Right hindlimb (tissue), 1 donor: ENCODE results near the gene IL17RC.
"Not testable (repeated sequence)": the region's sequence is repeated elsewhere in the genome, so short reads cannot be mapped to it uniquely, and the experiment has no call there.

ENCODE experiments used
- DNase-seq: peaks from one replicate; pipeline ENCODE4 v3.0.0-alpha.2; 2018

The IL17RC gene

DNA sequence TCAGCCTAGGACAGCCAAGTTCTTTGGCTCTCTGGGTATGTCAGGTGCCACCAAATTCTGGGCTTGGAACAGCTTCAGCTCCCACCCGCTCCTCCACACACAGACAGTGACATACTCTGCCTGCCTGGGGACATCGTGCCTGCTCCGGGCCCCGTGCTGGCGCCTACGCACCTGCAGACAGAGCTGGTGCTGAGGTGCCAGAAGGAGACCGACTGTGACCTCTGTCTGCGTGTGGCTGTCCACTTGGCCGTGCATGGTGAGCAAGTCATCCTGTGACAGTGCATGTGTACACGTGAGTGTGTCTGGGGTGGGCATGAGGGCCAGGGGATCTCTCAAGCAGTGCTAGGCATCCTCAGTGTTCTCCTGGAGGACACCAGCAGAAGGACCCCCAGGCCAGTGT is 922 bp downstream of the IL17RC start:
- no peak for DNase-seq

DNA sequence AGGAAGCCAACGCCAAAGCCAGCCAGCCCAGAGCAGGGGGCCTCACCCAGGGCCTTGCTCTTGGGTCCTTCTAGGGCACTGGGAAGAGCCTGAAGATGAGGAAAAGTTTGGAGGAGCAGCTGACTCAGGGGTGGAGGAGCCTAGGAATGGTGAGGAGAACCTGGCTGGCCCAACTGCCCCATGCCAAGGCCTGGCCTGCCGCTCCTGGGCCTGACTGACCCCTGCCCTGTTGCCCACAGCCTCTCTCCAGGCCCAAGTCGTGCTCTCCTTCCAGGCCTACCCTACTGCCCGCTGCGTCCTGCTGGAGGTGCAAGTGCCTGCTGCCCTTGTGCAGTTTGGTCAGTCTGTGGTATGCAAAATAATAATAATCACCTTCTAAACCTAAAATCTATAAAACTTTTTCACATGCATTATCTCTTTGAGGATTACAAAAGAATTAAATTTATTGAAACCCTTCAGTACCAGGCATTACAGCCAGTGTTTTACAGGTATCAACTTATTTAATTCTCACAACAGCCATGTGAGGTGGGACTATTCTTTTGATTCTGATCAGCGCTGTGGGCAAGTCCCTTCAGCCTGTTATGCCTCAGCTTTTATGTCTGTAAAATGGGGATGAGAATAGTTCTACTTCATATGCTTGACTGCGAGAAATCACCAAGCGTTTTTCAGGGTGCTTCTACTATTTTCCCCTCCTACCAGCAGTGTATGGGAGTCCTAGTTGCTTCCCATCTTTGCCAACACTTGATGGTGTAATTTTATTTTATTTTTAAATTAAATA is 1.6 kb downstream of the IL17RC start:
- no peak for DNase-seq

DNA sequence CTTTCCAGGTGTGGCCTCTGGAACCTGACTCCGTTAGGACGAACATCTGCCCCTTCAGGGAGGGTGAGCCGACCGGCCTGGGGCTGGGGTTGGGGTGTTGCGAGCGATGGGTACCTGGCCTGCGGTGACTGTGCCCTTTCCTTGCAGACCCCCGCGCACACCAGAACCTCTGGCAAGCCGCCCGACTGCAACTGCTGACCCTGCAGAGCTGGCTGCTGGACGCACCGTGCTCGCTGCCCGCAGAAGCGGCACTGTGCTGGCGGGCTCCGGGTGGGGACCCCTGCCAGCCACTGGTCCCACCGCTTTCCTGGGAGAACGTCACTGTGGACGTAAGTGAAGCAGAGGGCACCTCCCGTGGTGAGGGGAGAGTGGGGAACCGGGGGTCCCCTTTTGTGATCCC is 11.3 kb downstream of the IL17RC start:
- DNase-seq: no peak

DNA sequence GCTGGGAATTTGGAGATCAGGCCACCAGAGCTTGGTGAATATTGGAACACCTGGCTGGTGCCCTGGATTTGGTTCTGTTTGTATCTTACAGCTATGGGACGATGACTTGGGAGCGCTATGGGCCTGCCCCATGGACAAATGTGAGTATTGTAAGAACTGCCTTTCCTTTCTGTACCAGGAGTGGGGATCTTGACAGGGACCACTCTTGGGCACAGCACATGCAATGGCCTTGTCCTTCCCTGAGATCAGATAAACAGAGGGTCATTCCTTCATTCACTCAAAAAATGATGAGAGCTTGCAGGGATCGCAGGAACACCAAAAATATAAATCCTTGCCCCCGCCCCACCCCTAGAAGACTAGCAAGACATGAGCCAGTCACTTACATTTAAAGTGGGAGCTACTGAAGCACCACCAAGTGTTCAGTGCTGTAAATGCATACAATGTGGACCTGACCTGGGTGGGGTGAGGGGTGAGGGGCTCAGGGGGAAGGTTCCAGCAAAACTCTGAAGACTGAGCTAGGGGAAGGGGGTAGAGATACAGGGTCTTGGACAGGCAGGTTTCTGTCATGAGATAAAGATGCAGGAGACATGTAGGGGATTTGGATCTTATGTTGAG is 14.0 kb downstream of the IL17RC start:
- no peak for DNase-seq

DNA sequence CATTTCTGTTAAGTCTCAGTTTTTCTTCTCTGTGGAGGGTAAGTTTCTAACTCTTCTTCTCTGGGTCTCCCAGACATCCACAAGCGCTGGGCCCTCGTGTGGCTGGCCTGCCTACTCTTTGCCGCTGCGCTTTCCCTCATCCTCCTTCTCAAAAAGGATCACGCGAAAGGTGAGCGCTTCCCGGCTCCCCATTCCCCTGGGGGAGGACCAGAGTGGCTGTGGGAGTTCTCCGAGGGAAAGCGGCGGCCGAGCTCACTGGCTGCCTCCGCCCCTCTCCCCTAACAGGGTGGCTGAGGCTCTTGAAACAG is 15.6 kb downstream of the IL17RC start:
- no peak for DNase-seq

DNA sequence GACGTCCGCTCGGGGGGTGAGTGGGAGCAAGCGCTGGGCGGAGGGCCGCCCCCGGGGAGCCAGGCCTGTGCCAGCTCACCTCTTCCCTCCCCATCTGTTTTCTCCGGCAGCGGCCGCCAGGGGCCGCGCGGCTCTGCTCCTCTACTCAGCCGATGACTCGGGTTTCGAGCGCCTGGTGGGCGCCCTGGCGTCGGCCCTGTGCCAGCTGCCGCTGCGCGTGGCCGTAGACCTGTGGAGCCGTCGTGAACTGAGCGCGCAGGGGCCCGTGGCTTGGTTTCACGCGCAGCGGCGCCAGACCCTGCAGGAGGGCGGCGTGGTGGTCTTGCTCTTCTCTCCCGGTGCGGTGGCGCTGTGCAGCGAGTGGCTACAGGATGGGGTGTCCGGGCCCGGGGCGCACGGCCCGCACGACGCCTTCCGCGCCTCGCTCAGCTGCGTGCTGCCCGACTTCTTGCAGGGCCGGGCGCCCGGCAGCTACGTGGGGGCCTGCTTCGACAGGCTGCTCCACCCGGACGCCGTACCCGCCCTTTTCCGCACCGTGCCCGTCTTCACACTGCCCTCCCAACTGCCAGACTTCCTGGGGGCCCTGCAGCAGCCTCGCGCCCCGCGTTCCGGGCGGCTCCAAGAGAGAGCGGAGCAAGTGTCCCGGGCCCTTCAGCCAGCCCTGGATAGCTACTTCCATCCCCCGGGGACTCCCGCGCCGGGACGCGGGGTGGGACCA is 16.1 kb downstream of the IL17RC start:
- peak; percentile 87 for DNase-seq

DNA sequence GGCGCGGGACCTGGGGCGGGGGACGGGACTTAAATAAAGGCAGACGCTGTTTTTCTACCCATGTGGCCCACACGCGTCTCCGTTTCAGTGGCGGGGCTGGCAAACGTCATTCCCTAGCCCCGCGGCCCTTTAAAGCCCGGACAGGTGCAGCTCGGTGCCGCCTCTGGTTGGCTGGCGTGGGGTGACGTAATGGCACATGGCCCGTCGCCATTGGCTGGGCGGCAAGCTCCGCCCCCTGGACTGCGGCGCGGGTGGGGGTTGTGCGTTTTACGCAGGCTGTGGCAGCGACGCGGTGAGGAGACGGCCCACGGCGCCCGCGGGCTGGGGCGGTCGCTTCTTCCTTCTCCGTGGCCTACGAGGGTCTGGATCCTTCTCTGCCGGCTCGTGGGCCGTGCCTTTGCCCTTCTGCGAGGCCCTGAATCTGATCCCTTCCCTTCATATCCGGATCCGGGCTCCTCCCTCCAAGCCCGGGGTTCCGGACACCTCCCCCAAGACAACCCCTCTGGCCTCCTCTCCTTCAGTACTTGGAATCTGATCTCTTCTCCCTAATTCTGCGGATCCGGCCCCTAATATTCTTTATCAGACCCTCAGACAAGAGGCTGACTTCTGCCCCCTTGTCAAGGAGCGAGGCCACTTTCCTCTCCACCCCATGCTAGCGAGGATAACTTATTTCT is 16.8 kb downstream of the IL17RC start, which contains the start of gene CRELD1:
CRELD1 (plus strand) TSS at position 274 of the 674 bp plus-strand sequence. CDS start 605 bp downstream, outside the sequence.
- peak; percentile 97 for DNase-seq

DNA sequence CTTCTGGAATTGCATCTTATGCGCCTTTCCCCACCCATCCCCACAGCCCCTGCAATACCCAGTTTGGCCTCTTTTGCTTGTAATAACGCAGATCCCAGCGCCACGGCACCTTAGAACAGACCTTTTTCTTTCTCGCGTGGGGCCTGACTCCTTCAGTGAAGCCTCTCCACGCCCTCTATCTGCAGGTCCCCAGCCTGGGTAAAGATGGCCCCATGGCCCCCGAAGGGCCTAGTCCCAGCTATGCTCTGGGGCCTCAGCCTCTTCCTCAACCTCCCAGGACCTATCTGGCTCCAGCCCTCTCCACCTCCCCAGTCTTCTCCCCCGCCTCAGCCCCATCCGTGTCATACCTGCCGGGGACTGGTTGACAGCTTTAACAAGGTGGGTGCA is 17.3 kb downstream of the IL17RC start:
- DNase-seq: no peak

DNA sequence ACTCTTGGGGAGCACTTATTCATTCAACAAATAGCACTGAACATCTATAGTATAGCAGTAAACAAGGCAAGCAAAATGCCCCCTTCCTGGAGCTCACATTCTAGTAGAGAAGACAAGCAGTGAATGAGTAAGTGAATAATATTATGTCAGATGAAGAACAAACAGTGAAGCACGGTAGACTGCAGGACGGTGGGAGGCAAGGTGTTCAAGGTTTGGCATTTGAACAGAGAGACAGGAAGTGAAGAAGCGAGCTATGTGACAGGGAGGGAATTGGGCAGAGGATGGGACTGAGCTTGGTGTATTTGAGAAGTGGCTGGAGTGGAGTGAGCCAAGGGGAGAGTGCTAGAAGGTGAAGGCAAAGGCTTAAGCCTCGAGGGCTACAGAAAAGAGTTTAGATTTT is 18.1 kb downstream of the IL17RC start:
- DNase-seq: no peak

DNA sequence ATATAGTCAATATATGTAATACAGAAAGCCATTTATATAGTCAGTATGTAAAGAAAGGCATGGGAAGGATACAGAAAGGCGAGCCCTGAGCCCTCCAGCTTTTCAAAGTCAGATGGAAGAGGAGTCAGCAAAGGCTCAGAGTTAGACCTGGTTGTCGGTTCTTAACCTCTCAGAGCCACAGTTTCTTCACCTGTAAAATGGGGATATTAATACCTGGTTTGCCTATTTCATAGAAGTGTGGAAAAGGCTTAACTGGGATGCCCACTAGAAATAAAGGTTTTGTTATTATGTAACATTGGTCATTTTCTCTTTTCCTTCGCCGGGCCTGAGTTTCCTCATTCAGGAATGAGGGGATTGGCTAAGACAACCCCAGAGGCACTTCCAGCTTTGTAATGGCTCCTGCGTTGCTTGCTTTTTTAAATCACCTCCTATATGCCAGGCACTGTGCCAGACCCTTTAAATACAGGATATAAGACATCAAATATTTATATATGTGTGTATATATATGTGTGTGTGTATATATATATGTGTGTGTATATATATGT is 19.1 kb downstream of the IL17RC start:
- DNase-seq: no peak

DNA sequence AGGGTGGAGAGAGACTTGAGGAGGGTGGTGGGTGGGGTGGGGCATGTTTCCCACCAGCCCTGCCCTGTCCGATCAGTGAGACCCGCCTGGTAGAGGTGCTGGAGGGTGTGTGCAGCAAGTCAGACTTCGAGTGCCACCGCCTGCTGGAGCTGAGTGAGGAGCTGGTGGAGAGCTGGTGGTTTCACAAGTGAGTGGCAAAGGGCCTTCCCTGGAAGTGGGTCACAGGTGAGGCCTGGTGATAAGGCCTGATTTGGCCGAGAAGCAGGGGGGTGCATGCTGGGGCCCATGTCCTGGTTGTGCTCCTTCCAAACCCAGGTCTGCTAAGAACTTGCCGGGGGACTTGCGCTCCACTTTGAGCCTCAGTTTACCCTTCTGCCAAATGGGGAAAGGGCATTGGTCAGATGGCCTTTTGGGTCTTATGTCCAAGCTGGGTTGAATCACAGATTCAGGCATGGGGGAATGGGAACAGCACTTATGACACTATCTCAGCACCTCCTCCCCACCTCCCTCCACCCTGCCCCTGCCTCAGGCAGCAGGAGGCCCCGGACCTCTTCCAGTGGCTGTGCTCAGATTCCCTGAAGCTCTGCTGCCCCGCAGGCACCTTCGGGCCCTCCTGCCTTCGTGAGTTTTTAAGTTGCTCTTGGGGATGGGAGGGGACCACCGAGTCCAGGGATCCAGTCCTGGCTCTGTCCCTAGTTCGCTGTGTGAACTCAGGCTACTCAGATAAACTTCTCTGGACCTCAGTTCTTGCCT is 20.8 kb downstream of the IL17RC start:
- DNase-seq: no peak

DNA sequence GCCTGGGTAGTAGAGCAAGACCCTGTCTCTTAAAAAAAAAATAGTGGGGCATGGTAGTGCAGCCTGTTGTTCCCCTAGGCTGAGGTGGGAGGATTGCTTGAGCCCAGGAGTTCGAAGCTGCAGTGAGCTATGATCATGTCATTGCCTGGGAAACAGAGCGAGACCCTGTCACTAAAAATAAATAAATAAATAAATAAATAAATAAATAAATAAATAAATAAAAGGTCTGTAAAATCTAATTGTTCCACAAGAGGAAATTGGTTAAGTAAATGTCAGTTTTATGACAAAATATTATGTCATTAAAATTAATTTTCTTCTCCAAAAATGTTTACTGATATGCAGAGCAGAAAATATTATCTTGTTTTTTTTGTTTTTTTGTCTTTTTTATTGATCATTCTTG is 22.1 kb downstream of the IL17RC start:
- DNase-seq: no peak

DNA sequence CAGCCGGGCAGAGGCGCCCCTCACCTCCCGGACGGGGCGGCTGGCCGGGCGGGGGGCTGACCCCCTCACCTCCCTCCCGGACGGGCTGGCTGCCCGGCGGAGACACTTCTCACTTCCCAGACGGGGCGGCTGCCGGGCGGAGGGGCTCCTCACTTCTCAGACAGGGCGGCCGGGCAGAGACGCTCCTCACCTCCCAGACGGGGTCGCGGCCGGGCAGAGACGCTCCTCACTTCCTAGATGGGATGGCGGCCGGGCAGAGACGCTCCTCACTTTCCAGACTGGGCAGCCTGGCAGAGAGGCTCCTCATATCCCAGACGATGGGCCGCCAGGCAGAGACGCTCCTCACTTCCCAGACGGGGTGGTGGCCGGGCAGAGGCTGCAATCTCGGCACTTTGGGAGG is 23.0 kb downstream of the IL17RC start:
- DNase-seq: not testable (repeated sequence)

DNA sequence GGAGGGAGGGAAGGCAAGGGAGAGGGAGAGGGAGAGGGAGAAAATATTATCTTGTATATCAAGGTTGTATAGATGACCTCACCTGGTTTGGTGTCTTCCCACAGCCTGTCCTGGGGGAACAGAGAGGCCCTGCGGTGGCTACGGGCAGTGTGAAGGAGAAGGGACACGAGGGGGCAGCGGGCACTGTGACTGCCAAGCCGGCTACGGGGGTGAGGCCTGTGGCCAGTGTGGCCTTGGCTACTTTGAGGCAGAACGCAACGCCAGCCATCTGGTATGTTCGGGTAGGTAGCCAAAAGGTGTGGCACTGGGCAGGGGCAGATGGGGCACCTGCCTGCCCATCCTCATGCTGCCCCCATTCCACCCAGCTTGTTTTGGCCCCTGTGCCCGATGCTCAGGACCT is 23.8 kb downstream of the IL17RC start:
- no peak for DNase-seq

DNA sequence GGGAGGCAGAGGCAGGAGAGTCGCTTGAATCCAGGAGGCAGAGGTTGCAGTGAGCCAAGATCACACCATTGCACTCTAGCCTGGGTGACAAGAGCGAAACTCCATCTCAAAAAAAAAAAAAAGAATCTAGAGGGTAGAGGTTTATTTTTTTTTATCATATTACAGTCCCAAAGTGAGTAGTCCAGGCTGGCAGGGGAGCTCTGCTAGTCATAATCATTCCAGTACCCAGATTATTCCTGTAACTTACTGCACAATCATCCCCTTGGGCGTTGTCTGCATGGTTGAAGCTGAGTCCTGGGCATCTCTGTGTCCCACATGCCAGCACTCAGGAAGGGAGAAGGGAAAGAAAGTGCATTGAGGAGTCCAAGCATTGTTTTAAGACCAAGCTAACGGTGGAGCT is 25.3 kb downstream of the IL17RC start:
- no peak for DNase-seq

DNA sequence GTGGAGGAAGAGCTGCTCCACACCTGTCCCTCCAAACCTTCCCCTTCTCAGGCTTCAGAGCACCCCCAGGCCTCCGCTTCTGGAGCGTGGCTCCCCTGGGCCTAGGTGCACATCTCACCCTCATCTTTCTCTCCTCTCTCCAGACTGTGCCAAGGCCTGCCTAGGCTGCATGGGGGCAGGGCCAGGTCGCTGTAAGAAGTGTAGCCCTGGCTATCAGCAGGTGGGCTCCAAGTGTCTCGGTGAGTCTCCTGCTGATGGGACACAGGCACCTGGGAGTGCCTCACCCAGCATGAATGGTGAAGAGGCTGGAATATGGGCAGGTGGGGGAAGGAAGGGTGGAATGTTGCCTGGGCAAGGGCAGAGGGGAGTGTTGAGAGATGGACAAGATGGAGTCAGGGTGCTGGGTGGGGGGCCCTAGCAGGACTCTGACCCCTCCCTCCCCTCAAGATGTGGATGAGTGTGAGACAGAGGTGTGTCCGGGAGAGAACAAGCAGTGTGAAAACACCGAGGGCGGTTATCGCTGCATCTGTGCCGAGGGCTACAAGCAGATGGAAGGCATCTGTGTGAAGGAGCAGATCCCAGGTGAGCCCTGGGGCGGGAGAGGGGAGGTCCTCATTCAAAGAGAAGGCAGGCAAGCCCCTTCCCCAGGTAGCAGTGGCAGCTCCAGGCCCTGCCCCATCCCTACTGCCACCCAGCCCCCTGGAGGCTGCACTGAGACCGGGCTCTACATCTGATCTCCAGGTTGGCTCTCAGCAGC is 26.2 kb downstream of the IL17RC start:
- no peak for DNase-seq

DNA sequence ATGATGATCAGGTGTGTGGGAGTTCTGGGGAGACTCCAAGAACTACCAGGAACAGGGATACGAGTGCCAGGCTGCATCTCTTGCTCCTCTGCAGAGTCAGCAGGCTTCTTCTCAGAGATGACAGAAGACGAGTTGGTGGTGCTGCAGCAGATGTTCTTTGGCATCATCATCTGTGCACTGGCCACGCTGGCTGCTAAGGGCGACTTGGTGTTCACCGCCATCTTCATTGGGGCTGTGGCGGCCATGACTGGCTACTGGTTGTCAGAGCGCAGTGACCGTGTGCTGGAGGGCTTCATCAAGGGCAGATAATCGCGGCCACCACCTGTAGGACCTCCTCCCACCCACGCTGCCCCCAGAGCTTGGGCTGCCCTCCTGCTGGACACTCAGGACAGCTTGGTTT is 27.4 kb downstream of the IL17RC start:
- DNase-seq: no peak

DNA sequence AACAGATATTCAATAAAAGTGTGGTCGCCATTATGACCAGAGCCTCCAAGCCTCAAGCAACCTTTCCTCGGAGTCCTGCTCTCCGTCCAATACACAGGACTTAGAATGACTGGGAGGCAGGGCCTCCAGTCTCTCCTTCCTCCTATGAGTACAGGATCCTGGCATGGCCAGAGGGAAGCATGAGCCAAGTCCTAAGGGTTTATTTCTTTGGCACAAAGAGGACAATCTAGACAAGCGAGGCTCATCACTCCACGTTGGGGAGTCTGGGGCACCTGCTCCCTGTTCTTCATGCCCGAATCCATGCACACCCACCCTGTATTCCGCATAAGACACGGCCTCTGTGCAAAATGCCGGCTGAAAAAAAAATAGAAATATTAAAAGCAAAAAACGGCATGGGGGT is 28.5 kb downstream of the IL17RC start:
- DNase-seq: no peak

DNA sequence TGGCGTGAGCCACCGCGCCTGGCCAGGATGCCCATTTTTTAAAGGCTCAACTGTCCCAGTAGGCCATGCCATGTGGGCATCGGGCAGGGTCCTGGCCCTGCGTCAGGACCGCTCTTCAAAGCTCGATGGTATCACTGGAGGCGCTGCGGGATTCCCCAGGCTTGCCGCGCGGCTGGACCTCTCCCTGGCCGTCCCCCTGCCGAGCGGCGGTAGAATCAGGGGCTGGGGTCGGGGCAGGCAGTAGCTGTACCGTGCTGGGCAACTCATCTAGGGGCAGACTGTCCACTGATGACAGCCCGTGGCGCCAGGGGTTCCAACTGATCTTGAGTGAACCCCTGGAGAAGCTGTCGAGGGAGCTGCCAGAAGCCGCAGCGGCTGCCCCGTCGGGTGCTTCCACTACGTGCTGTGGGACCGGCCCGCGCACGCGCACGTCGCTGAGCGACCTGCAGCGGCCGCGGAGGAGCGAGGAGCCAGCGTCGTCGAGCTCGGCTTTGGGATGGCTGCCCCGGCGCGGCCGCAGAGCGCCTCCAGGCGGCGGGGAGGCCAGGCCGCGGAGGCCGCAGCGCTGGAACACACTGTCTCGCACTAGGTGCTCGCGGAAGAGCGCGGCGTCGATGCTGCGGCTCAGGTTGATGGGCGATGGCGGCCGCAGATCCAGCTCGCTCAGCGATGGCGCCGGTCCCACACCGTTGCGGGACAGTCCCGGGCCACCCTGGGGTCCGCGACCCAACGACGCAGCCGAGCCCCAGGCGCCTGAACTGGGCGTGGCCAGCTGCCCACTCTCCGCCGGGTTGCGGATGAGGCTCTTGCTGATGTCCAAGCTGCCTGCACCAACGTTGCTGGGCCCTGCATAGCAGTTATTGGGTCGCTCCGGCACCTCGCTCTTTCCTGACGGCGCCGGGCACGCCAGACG is 29.5 kb downstream of the IL17RC start:
- DNase-seq: peak; percentile 93
